Neural progenitor cell (in vitro differentiated cells): ENCODE data around the gene COL25A1. TPM values are rescaled to one million over a fixed set of nuclear protein-coding genes. Genes with fewer than 3 reads are reported as not detected.

Source experiments
- DNase-seq: peaks from one replicate; pipeline ENCODE4 v3.0.0-alpha.2; 2016; ENCODE audit warnings: low spot score
- H2AFZ ChIP-seq: fragments of 200-600 bp; sonication (generic); replicated peaks from 2 replicates; pipeline ENCODE4 v1.6.1; 2016; ENCODE audit warnings: antibody characterized with exemption
- H3F3A ChIP-seq: fragments of 200-600 bp; sonication (generic); 2 replicates; pipeline ENCODE4 v1.6.1; 2016; ENCODE audit warnings: antibody characterized with exemption, low read depth
- H3K27ac ChIP-seq: fragments of 200-600 bp; sonication (generic); 2 replicates; pipeline ENCODE4 v1.5.1; 2016; ENCODE audit warnings: mild to moderate bottlenecking
- H3K27me3 ChIP-seq: fragments of 200-600 bp; sonication (generic); 2 replicates; pipeline ENCODE4 v1.6.1; 2016; ENCODE audit warnings: mild to moderate bottlenecking, moderate library complexity
- H3K36me3 ChIP-seq: fragments of 200-600 bp; sonication (generic); 2 replicates; pipeline ENCODE4 v1.5.1; 2016
- H3K4me1 ChIP-seq: fragments of 200-600 bp; sonication (generic); 2 replicates; pipeline ENCODE4 v1.6.1; 2016; ENCODE audit warnings: mixed run types
- H3K4me2 ChIP-seq: fragments of 200-600 bp; sonication (generic); 2 replicates; pipeline ENCODE4 v1.6.1; 2016
- H3K4me3 ChIP-seq: fragments of 200-600 bp; sonication (generic); 2 replicates; pipeline ENCODE4 v1.5.1; 2016
- H3K79me2 ChIP-seq: fragments of 200-600 bp; sonication (generic); 2 replicates; pipeline ENCODE4 v1.6.1; 2016; ENCODE audit warnings: low read depth
- H3K9ac ChIP-seq: fragments of 200-600 bp; sonication (generic); 2 replicates; pipeline ENCODE4 v1.6.1; 2016
- H3K9me3 ChIP-seq: fragments of 200-600 bp; sonication (generic); 2 replicates; pipeline ENCODE4 v1.5.1; 2016; ENCODE audit warnings: low read depth
- H4K20me1 ChIP-seq: fragments of 200-600 bp; sonication (generic); 2 replicates; pipeline ENCODE4 v1.6.1; 2016; ENCODE audit warnings: low read depth
- H3K27ac Mint-ChIP-seq: 3 replicates; pipeline ENCODE4 v1.8.0; 2021; ENCODE audit warnings: mixed read lengths
- H3K27me3 Mint-ChIP-seq: 2 replicates; pipeline ENCODE4 v1.8.0; 2022; ENCODE audit warnings: low read depth, mild to moderate bottlenecking, inconsistent platforms, moderate library complexity, mixed read lengths; ENCODE audit not compliant: insufficient read depth
- H3K36me3 Mint-ChIP-seq: 3 replicates; pipeline ENCODE4 v1.8.0; 2021; ENCODE audit warnings: mixed read lengths
- H3K4me1 Mint-ChIP-seq: 3 replicates; pipeline ENCODE4 v1.8.0; 2021; ENCODE audit warnings: mixed read lengths
- H3K4me3 Mint-ChIP-seq: 3 replicates; pipeline ENCODE4 v1.8.0; 2021; ENCODE audit warnings: mild to moderate bottlenecking, moderate library complexity, mixed read lengths
- H3K9me3 Mint-ChIP-seq: 3 replicates; pipeline ENCODE4 v1.8.0; 2020; ENCODE audit warnings: mixed read lengths
- EZH2 ChIP-seq: fragments of 200-600 bp; sonication (generic); IDR thresholded peaks from 2 replicates; pipeline ENCODE4 v1.6.1; 2017; ENCODE audit warnings: antibody characterized with exemption, mild to moderate bottlenecking, moderate library complexity
- EZH2phosphoT487 ChIP-seq: fragments of 200-600 bp; sonication (generic); IDR thresholded peaks from 2 replicates; pipeline ENCODE4 v1.6.1; 2017; ENCODE audit warnings: antibody characterized with exemption
- total RNA-seq: library from RNA; depleted of rRNA; stranded (reverse); fragments of >200 nt; gene quantifications from 2 replicates; pipeline ENCODE4 v1.2.3, GENCODE V29; 2015; ENCODE audit warnings: low replicate concordance
- TF ChIP-seq, protein P1 (sequence below): fragments of 200-600 bp; sonication (generic); IDR thresholded peaks from 2 replicates; pipeline ENCODE4 v1.5.1; 2017; ENCODE audit warnings: antibody characterized with exemption, mild to moderate bottlenecking

Gene COL25A1
- total RNA-seq, 1 donor from 2014 or later: 1.3 TPM

DNA sequence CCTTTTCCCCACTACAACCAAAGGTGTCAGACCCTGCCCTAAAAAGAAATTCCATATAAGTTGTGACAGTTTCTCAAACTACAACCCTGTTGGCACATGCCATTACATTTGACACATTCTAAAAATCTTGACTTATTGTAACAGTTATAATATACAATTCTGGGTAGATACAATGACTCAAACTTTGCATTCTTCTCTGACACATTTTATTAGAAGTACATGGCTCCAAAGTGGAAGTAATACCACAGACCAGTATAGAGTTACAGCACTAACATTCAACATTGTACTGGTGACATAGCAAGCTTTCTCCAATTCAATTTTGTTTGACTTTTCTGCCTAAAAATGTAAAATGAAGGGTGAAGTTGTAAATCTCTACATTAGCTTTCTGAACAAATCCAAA is 343.0 kb downstream of the COL25A1 start:
- H3K27ac ChIP-seq: no peak overlapping the region
- Mint-ChIP-seq H3K4me3 (no peak overlapping the region), H3K36me3 (no peaks in the 10 kb centered on the region), H3K27ac (no peak overlapping the region), H3K27me3 (peaks cover 3% of the 10 kb centered on the region), H3K9me3 (no peaks in the 10 kb centered on the region), H3K4me1 (no peaks in the 10 kb centered on the region)
- TF ChIP-seq, protein P1, sequence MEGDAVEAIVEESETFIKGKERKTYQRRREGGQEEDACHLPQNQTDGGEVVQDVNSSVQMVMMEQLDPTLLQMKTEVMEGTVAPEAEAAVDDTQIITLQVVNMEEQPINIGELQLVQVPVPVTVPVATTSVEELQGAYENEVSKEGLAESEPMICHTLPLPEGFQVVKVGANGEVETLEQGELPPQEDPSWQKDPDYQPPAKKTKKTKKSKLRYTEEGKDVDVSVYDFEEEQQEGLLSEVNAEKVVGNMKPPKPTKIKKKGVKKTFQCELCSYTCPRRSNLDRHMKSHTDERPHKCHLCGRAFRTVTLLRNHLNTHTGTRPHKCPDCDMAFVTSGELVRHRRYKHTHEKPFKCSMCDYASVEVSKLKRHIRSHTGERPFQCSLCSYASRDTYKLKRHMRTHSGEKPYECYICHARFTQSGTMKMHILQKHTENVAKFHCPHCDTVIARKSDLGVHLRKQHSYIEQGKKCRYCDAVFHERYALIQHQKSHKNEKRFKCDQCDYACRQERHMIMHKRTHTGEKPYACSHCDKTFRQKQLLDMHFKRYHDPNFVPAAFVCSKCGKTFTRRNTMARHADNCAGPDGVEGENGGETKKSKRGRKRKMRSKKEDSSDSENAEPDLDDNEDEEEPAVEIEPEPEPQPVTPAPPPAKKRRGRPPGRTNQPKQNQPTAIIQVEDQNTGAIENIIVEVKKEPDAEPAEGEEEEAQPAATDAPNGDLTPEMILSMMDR: no peak
- TF ChIP-seq EZH2phosphoT487: no peak
- no peak for TF ChIP-seq EZH2
- no peaks in the 10 kb centered on the region for H3K27me3 ChIP-seq
- no peaks in the 10 kb centered on the region for H3K9me3 ChIP-seq
- H3K4me3 ChIP-seq: no peak overlapping the region
- no peaks in the 10 kb centered on the region for H3K36me3 ChIP-seq
- H4K20me1 ChIP-seq: no peaks in the 10 kb centered on the region
- no peak for DNase-seq
- H3K79me2 ChIP-seq: no peaks in the 10 kb centered on the region
- no peak overlapping the region for H3K4me2 ChIP-seq
- no peak overlapping the region for H3K9ac ChIP-seq
- no peak overlapping the region for H2AFZ ChIP-seq
- H3K4me1 ChIP-seq: no peaks in the 10 kb centered on the region
- no peaks in the 10 kb centered on the region for H3F3A ChIP-seq

DNA sequence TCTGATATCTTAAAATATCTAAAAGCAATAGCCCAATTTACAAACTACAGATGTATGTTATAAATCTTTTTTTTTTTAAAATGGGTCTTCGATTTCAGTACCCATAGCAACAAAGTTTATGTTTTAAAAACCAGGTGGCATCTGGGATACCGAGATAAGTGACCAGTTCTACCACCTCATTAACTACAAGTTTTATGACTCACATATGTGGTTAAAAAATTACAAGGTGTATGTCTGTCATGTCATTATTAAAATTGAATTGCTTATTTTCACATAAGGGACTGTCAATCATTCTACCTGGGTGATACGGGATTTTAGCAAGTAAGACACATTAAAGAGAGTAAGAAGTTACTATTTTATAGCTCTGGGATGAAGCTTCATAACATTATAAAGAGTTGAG is 347.6 kb downstream of the COL25A1 start:
- Mint-ChIP-seq H3K27ac (no peak overlapping the region), H3K9me3 (no peaks in the 10 kb centered on the region), H3K27me3 (no peaks in the 10 kb centered on the region), H3K36me3 (no peaks in the 10 kb centered on the region), H3K4me1 (peaks cover 2% of the 10 kb centered on the region), H3K4me3 (no peak overlapping the region)
- H3K4me3 ChIP-seq: no peak overlapping the region
- peaks cover 11% of the 10 kb centered on the region for H3K4me1 ChIP-seq
- no peak overlapping the region for H3K9ac ChIP-seq
- H3K9me3 ChIP-seq: no peaks in the 10 kb centered on the region
- no peak overlapping the region for H3K27ac ChIP-seq
- H3F3A ChIP-seq: no peaks in the 10 kb centered on the region
- H3K27me3 ChIP-seq: no peaks in the 10 kb centered on the region
- DNase-seq: no peak
- no peaks in the 10 kb centered on the region for H3K36me3 ChIP-seq
- no peak for TF ChIP-seq EZH2
- H2AFZ ChIP-seq: no peak overlapping the region
- no peak overlapping the region for H3K4me2 ChIP-seq
- no peaks in the 10 kb centered on the region for H3K79me2 ChIP-seq
- no peaks in the 10 kb centered on the region for H4K20me1 ChIP-seq

DNA sequence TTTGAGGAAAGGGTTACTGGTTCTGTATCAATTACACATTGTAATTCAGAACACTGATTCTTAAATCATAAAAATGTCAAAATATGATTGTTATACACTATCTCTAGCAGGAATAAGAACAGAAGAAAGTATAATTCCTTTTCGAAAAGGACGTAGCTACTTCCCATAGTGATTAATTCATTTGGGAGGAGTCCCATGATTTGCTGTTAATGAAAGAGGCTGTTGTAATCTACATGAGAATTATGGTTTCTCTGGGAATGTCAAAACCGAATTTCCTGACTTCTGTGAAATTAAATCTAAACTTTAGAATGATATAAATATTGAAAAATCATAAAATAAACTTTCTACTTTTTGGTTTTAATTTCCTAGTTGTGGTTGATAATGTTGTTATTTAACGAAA is 348.5 kb downstream of the COL25A1 start:
- no peaks in the 10 kb centered on the region for H4K20me1 ChIP-seq
- TF ChIP-seq EZH2phosphoT487: no peak
- TF ChIP-seq EZH2: no peak
- TF ChIP-seq, protein P1: no peak
- H2AFZ ChIP-seq: no peak overlapping the region
- DNase-seq: no peak
- Mint-ChIP-seq H3K27me3 (no peaks in the 10 kb centered on the region), H3K27ac (no peak overlapping the region), H3K4me1 (peaks cover 2% of the 10 kb centered on the region), H3K36me3 (no peaks in the 10 kb centered on the region), H3K9me3 (no peaks in the 10 kb centered on the region), H3K4me3 (no peak overlapping the region)
- no peaks in the 10 kb centered on the region for H3K36me3 ChIP-seq
- no peaks in the 10 kb centered on the region for H3F3A ChIP-seq
- no peak overlapping the region for H3K27ac ChIP-seq
- H3K79me2 ChIP-seq: no peaks in the 10 kb centered on the region
- no peak overlapping the region for H3K9ac ChIP-seq
- H3K4me2 ChIP-seq: no peak overlapping the region
- peaks cover 11% of the 10 kb centered on the region for H3K4me1 ChIP-seq
- no peaks in the 10 kb centered on the region for H3K27me3 ChIP-seq
- no peaks in the 10 kb centered on the region for H3K9me3 ChIP-seq
- H3K4me3 ChIP-seq: no peak overlapping the region

DNA sequence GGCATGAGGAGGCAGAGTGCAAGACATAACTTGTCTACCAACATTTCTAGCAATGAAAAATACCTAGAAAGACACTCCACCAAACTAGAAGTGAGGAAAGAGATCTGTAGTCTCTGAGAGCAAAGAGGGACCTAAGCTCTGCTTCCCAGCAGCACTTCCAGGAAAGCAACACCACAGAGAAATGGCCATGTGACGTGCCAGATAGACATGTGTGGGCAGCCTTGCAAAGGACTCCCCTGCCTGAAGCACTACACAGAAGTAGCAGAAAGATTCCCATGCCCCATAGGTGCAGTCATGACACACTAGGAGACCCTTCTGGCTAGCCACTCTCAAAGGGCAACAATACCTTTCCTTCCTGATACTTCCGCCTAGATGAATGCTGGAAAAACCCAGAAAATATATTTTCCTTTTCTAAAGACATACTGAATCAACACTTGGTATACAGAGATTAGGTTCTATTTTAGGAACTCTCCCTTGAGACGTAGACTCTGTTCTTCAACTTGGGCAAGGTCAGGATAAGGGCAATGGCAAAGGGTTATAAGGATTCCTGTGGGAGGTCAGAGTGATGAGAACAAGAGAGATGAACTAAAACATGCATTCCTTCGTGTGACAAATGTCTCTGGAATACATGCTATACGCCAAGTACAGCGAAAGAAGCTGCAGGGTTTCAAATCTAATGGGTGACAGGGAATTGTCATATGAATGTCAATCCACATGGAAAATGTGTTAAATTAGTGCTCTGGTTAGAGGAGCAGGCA is 352.1 kb downstream of the COL25A1 start:
- H3K27ac ChIP-seq: no peak overlapping the region
- Mint-ChIP-seq H3K27ac (no peak overlapping the region), H3K27me3 (no peaks in the 10 kb centered on the region)

More for the DNA sequence above, 352.1 kb downstream of the COL25A1 start:
- H3F3A ChIP-seq: no peaks in the 10 kb centered on the region
- no peaks in the 10 kb centered on the region for H4K20me1 ChIP-seq
- no peaks in the 10 kb centered on the region for H3K27me3 ChIP-seq
- H3K4me3 ChIP-seq: no peak overlapping the region
- H3K79me2 ChIP-seq: no peaks in the 10 kb centered on the region
- peaks cover 2% of the 10 kb centered on the region for H3K4me1 Mint-ChIP-seq
- no peak overlapping the region for H2AFZ ChIP-seq
- no peak for DNase-seq
- H3K4me2 ChIP-seq: no peak overlapping the region
- no peaks in the 10 kb centered on the region for H3K9me3 Mint-ChIP-seq
- H3K4me3 Mint-ChIP-seq: no peak overlapping the region
- H3K36me3 ChIP-seq: no peaks in the 10 kb centered on the region
- TF ChIP-seq EZH2phosphoT487 (no peak), EZH2 (no peak)
- TF ChIP-seq, protein P1: no peak
- H3K36me3 Mint-ChIP-seq: no peaks in the 10 kb centered on the region
- H3K9me3 ChIP-seq: no peaks in the 10 kb centered on the region
- no peak overlapping the region for H3K9ac ChIP-seq
- H3K4me1 ChIP-seq: peaks cover 11% of the 10 kb centered on the region
